Amniotic stem cell (primary cell): ENCODE results near the gene CLBA1.

ENCODE experiments used
- DNase-seq: peaks from one replicate; lab custom pipeline; 2025; lab: John Stamatoyannopoulos, UW

The CLBA1 gene

DNA sequence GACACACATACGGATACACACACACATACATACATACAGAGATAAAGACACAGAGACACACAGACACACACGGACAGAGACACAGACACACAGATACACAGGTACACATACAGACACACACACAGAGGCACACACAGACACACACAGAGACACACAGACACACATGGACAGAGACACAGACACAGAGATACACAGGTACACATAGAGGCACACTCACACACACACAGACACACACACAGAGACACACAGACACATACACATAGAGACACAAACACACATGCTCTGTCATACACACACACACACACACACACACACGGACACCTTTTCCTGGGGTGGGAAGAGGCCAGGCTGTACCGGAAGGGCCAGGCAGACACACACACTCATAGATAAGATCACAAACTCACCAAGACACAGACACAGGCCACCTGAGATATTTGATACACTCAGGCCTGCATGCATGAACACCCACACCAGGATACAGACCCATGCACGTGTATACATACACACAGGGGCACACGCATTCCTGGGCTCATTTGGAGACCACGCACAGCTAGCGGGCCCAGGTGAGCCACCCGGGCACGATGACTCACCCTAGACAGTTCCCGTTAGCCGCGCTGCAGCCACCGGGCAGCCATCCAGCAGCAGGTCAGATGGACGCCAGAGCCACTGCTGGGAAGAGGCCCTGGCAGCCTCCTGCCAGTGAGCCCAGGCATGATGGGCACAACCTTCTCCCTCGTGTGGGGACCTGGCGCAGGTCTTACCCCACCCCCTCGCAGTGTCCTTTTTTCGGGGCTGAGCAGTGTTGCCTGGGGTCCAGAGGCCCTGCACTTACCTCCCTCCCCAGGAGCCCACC is 5.6 kb upstream of the CLBA1 start:
- no peak for DNase-seq

GRCh38 chr14:104980611-104981531 is 4.7 kb upstream of the CLBA1 start:
- no peak for DNase-seq

DNA sequence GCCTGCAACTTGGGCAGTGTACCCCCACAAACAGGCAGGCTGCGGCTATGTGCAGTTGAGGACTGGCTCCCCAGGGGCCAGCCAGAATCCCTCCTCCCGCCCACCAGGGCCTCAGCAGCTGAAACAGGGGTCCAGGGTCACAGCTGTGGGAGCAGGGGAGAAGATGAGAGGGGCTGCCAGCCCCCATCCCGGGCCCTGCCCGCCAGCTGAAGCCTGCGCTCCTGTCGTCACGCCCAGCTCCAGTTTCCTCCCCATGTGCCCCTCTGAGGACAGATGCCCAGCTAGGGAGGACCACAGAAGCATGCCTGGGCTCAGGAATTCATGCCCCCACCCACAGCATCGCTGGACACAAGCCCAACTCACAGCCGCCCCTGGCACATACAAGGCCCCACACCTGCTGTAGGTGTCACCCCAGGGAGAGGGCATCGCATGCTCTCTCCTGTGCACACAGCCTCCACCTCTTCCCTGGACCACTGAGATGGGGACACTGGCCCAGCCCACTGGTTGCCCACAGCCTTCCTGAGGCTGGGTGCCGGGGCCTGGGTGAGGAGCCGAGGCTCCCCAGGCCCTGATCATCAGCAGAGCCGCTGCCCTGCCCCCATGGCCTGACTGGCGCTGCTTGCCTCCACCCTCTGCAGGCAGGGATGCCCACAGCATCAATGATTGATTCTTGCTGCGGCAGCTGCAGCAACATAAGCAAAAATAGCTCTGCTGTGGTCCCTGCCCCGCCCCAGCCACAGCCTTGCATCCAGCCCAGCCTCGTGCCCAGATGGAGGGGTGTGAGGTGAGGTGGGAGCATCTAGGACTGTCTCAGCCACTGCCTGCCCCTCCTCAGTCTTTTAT is 3.7 kb upstream of the CLBA1 start:
- DNase-seq, result no peak

- no peak for DNase-seq
Measured at GRCh38 chr14:104982548-104983230, 2.9 kb upstream of the CLBA1 start.

GRCh38 chr14:104983231-104983721 is 2.3 kb upstream of the CLBA1 start:
- DNase-seq, result no peak

GRCh38 chr14:104984056-104984894 is 1.3 kb upstream of the CLBA1 start:
- no peak for DNase-seq

GRCh38 chr14:104986487-104987164 is 1.0 kb downstream of the CLBA1 start:
- no peak for DNase-seq

- no peak for DNase-seq
Measured at GRCh38 chr14:104989236-104989950, 3.8 kb downstream of the CLBA1 start.

DNA sequence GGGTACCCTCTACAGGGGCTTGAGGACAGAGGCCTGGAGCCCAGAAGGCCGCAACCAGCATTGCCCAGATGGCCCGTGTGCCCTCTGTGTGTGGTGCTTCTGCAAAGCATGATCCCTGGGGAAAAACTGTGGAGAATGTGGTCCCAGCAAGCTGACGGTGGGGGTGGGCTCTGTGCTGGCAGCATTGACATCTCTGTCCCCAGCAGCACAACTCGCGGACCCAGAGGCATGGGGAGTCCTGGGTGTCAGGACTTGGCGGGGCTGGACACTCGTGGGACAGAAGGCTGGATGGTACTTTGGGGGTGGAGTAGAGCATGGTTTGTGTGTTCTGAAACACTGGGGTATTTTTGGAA is 4.3 kb downstream of the CLBA1 start:
- DNase-seq, result no peak

GRCh38 chr14:104991896-104992230 is 6.3 kb downstream of the CLBA1 start:
- DNase-seq, result no peak

GRCh38 chr14:104992501-104992900 is 6.9 kb downstream of the CLBA1 start:
- DNase-seq, result no peak

DNA sequence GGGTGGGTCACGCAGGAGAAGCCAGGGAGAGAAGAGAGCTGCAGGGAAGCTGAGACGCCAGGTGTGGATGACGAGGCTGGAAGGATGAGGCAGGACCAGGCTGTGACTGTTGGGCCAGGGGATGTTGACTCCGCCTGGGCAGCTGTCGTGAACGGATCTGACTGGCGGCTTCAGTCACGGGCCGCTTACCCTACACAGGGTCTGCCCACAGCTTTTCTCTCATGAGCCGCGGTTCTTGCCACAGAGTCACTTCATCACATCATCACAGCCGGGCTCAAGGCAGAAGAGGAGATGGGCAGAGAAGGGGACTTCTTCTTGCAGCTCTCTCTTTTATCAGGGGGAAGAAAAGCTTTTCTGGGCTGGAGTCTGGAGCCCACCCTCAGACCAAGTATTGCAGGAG is 7.7 kb downstream of the CLBA1 start:
- no peak for DNase-seq

DNA sequence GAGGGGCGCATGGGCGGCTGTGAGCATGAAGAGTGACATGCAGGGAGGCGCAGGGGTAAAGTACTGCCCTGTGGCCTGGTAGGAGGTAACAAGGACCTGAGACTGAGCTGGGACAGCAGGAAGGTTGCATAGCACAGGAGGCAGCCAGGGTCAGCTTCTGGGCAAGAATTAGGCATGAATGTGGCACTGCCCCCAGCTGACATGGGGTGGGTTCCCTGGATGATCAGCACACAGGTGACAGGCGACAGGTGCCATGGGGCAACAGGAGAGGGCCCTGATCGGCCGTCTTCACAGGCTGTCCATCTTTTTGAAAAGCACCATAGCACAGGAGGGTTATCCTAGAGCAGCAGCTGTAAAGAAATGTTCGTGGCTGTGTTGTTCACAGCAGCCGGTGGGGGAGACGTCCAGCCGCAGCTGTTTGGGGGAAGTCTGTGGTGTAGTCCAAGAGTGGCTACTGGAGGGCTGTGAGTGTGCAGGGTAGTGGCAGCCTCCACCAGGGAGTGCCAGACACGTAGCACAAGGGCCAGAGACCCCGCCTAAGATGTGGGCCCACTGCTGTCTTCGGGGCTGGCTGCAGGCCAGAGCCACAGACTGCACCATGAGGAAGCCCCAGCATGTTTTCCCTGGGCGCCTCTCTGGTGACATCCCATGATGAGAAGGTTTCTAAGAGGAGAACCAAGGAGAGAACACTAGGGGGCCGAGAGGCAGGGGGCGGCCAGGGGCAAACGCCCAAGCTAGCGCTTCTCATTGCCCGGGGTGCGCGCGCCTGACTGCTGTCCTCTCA is 8.4 kb downstream of the CLBA1 start:
- no peak for DNase-seq

DNA sequence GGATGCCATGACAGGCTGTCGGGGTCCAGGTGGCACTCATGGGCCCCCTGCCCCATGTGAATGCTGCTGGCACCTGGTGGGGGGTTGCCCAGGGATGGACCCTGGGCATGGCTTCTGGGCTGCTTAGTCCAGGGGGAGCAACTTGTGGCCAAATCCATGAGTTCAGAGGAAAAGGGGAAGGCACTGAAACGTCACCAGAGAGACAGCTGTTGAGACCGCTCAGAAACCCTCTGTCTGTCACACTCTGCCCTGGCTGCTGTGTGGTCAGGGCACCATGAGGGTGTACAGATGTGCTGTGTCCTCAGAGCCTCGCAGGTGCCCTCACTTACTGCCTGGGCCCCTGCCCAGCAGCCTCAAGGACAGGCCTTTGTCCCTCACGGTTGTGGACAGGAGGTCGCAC is 9.4 kb downstream of the CLBA1 start:
- no peak for DNase-seq

DNA sequence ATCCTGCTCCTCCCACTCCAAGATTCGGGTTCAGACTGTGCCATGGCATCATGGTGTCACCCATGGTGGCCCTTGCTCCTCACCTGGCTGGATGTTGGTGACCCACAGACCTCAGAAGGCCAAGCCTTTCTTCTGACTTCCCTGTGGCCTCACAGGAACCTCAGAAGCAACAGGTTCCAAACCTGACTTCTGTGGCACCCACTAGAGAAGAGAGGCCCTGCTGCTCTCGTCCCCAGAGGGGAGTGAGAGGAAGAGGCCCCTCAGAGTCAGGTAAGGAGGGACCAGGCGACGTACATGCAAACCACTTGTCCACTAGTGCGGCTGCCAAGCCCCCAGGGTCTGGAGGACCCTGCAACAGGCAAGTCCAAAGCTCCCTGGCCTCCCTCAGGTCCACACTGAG is 10.4 kb downstream of the CLBA1 start:
- DNase-seq, result no peak

- no peak for DNase-seq
Measured at GRCh38 chr14:104996483-104996882, 10.9 kb downstream of the CLBA1 start.

- no peak for DNase-seq
Measured at GRCh38 chr14:104998801-104999200, 13.2 kb downstream of the CLBA1 start.

DNA sequence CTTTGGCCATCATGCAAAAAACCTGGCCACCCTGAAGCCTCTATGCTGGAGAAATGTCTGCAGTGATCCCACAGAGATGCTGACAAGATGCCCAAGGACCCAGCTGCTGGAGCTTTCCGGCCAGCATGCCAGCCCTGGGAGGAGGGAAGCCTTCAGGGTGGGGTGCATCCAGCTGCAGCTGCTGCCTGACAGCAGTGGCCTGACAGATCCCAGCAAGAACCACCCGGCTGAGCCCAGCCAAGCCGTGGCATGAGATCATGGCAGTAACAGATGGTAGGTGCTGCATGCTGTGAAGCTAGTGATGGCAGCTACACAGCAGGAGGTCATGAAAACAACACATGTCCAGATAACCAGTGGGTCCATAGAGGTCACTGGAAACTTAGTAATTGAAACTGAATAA is 13.8 kb downstream of the CLBA1 start:
- DNase-seq, result no peak
